UCSD-AML1 (cell line): ENCODE data around the gene P2RX5.

Experiments
- DNase-seq: peaks from one replicate; lab custom pipeline; 2025; ENCODE audit not compliant: unreplicated experiment; lab: John Stamatoyannopoulos, UW

The P2RX5 gene

GRCh38 chr17:3681565-3681964 is 14.4 kb downstream of the P2RX5 start:
- no peak for DNase-seq

GRCh38 chr17:3681057-3681456 is 14.9 kb downstream of the P2RX5 start:
- no peak for DNase-seq

DNA sequence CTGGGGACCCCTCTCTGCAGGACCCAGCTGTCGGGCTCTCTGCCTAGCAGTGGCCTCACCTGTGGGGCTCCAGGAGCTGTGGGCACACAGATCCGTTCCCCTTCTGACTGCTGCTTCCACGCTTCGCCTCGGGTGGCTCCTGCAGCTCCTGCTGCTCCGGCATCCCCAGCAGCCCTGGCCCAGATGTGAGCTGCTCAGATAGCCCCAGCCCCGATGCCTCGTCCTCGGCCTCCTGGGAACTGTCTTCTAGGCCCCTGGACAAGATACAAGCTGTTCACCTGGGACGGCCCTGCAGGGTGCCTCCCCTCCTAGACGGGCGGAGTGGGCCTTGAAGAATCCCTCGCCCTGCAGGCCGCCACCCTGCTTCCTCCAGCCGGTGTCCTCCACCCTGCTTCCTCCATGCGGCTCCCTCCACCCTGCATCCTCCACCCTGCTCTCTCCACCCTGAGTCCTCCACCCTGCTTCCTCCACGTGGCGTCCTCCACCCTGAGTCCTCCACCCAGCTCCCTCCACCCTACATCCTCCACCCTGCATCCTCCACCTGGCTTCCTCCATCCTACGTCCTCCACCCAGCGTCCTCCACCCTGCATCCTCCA is 16.3 kb downstream of the P2RX5 start:
- no peak for DNase-seq

- DNase-seq: no peak
Observed at GRCh38 chr17:3678821-3679530, 17.0 kb downstream of the P2RX5 start.

- DNase-seq: no peak
Observed at GRCh38 chr17:3678095-3678820, 17.7 kb downstream of the P2RX5 start.

DNA sequence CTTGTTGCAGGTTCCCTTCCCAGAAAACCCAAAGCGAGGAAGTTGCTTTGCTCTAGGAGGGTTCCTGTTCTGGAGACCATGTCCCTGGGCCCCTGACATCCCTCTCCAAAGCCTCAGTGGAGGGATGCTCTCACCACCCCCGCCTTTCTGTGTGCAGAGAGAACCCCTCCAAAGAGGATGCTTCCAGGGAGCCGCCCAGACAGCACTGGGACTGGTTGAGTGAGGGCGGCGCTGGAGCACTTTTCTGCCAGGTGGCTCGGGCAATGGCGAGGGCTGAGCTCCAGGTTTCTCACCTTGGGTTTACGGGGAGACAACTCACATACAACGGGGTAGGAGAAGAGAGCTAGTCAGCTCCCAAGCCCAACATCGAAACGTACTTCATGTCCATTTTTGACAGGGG is 20.1 kb downstream of the P2RX5 start:
- DNase-seq: no peak

DNA sequence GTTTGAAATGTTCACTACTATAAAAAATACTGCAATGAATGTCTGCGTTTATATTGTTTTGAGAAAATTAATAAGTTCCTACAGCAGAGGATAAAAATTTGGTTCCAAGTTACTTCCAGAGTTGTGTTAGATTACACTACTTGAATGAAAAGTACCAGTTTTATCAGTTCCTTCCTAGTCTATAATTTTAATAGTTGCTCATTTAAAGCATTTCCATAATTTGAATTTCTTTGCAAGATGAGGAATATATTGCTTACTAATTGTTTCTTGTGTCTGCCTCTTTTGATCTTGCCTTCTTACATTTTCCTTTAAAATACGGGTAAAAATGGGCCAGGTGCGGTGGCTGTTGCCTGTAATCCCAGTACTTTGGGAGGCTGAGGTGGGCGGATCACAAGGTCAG is 23.4 kb downstream of the P2RX5 start:
- DNase-seq: no peak

DNA sequence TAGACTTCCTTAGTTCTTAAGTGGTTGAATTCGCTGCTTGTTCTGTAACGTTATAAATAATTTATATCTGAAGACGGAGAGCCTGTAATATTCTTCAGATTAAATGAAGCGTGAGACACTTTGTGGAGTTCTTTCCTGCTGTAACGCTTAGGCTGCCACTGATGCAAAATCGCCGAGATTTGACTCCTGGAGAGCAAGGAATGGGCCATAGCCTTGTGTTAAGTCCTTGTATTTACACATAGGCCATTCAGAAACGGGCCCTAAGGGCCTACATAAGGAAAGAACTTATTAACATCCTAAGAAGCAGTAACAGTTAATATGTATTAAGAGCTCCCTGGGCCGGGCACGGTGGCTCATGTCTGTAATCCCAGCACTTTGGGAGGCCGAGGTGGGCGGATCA is 26.4 kb downstream of the P2RX5 start:
- no peak for DNase-seq

GRCh38 chr17:3669085-3669347 is 26.9 kb downstream of the P2RX5 start:
- no peak for DNase-seq

GRCh38 chr17:3668279-3669084 is 27.5 kb downstream of the P2RX5 start, which contains the start of the genes EMC6 and TAX1BP3:
Gene EMC6, plus strand, starts transcription at chr17:3668812. Its CDS starts 335 bp downstream, at chr17:3669147.
Gene TAX1BP3, minus strand, starts transcription at chr17:3668578. Its CDS starts 52 bp downstream, at chr17:3668526.
- DNase-seq: peak; percentile 99

DNA sequence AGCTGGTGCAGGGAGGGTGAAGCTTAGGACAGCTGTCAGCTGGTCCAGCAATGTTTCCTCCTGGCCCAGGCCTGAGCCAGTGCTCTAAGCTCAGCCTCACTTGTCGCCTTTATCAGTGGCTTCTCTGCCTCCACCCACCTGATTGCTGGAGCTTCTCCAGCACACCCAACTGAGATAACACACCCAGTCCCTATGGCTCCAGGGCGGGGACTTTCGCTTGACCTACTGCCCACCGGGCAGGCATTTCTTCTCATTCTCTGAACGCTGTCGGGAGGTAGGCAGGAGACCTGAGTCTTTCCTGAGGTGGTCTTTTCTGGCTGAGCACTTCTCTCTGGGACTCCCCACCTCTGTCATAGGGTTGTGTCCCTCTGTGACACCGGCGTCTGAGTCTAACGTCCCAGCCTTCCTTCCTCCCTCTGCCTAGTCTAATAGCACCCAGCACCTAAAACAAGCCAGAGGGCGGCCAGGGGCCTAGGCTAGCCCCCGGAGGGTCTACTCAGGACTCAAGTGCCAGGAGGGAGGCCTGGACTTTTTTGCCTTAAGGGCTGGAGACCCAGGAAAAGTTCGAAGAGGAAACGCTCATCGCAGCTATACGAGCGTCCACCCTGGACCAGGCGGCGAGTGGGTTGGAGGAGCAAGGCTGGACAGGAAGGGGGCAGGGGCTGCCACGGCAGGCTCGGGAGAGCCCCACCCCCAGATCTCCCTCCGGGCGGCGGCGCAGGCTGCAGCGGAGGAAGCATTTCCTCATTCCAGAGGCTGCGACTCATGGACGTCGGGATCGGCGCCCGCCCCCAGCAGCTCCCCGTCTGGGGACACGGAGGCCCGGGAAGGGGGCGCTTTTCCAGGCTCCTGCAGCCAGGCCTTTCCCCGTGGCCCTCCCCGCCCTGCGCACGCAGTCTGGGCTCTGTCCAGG is 28.3 kb downstream of the P2RX5 start:
- DNase-seq: peak; percentile 69

DNA sequence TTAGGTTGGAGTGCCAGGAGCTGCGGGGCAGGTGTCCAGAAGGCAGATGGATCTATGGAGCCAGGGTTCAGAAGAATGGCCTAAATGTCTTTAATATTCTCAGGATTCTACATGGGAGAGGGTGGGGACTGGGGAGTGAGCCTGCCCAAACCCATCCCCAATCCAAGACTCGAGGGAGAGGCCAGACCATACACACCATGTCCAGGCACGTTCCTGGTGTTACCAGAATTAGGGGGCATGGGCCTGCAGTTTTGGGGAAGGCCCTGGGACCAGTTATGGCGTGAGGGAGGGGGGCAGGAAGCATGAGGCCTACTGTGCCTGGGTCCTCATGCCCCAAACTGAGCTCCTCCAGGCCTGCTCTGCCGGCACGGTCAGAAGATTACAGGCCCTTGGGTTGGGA is 29.4 kb downstream of the P2RX5 start:
- no peak for DNase-seq

- no peak for DNase-seq
Observed at GRCh38 chr17:3665834-3666233, 30.1 kb downstream of the P2RX5 start.

- no peak for DNase-seq
Observed at GRCh38 chr17:3663102-3664011, 32.6 kb downstream of the P2RX5 start.

- DNase-seq: no peak
Observed at GRCh38 chr17:3660311-3660891, 35.6 kb downstream of the P2RX5 start.

- no peak for DNase-seq
Observed at GRCh38 chr17:3659541-3660111, 36.3 kb downstream of the P2RX5 start.

GRCh38 chr17:3658784-3659449 is 37.0 kb downstream of the P2RX5 start:
- no peak for DNase-seq
